Iris pigment epithelial cell (primary cell): ENCODE data around the gene CHN2.
A peak's percentile ranks its signal among the peaks of the same experiment; 100 is the strongest.
"Not testable (repeated sequence)": the region's sequence is repeated elsewhere in the genome, so short reads cannot be mapped to it uniquely, and the experiment has no call there.

Source experiments
- DNase-seq: peaks from one replicate; pipeline ENCODE4 v3.0.0-alpha.2; 2011; ENCODE audit warnings: low read depth

Gene CHN2

GRCh38 chr7:29256693-29257002, 62.1 kb downstream of the CHN2 start:
- DNase-seq: no peak

DNA sequence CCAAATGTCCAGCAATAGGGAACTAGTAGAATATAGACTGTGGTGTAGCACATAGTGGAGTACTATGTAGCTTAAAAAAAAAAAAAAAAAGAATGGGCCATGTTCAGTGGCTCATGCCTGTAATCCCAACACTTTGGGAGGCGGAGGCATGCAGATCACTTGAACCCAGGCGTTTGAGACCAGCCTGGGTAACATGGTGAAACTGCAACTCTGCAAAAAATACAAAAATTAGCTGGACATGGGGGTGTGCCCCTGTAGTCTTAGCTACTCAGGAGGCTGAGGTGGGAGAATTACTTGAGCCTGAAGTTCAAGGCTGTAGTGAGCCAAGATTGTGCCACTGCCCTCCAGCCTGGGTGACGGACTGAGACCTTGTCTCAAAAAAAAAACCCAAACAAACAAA, 64.4 kb downstream of the CHN2 start:
- DNase-seq: no peak

GRCh38 chr7:29262191-29262917, 67.8 kb downstream of the CHN2 start:
- no peak for DNase-seq

- not testable (repeated sequence) for DNase-seq
Observed at GRCh38 chr7:29263601-29264207, 69.1 kb downstream of the CHN2 start.

DNA sequence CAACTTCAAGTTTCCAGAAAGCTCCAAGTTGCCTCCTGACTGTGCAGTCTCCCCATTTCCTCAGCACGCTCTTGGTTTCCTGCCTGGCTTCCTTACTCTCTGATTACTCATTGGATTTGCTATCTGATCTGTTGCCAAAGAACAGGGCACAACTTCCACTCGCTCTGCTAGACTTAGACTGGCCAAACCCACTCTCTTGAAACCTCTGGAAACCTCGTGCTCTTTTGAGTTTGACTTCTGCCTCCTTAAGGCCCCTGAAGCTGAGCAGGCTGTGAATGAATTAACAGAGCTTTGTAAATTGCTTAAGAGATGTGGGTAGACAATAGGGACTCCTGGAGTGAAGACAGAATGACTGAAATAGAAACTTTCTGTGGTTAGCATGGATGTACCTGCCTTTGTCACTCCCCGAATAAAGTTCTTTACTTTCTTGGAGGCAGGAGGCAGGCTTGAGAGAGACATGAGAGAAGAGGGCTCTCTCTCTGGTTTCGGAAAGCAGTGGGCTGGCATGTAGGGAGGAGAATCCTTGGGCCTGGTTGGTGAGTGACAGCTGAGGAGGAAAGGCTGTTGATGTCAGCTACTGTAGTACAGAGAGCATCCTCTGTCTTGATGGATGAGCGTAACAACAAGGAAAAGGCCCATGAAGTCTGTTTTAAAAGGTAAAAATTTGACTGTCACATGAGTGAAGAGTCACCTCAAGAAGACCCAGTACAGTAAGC, 70.8 kb downstream of the CHN2 start:
- DNase-seq: peak; percentile 43

GRCh38 chr7:29269935-29270334, 75.4 kb downstream of the CHN2 start:
- DNase-seq: no peak

DNA sequence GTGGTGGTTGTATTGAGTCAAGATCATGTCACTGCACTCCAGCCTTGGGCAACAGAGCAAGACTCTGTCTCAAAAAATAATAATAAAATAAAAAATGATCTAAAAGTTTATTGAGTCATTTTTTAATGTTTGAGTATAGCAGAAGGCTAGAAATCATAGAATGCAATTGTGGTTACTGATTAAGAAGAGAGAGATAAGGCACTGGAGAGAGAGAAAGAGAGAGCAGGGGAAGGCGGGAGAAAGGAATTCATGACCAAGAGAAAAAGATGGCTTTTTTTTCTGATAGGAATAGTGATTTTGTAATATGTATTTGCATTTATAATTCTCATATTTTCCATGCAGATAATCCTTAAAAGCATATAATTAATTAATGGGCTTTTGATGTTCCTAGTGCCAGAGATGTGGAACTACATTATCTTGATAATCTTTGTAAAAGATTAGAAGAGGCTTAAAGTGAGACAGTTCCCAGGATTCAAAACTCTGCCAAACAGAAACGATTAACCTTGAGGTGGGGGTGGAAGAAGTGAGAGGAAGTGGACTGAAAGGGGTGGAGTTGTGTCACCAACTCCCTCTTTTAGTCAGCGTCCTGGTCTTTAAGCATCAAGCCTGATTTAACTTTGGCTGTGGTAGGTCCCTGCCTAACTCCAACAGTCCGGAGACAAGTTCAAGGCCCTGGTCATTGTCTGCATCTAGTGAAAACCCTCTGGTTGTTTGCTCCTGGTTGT, 76.2 kb downstream of the CHN2 start:
- DNase-seq: peak; percentile 50

DNA sequence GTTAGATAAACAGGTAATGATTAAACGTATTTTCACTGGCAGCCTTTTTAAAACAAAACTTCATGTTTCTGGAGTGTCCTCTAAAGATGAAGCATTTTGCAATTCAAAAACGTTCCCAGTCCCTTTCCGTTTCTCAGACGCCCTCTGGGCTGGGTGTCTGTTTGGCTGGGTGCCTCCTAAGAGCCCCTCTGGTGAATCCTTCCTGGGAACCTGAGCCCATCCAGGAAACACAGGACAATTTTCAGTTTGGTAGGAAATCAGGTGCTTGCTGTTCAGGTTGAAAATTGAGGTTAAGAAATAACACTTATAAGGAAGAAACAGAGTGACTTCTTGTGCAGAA, 76.7 kb downstream of the CHN2 start:
- no peak for DNase-seq

- DNase-seq: no peak
Observed at GRCh38 chr7:29272057-29272456, 77.5 kb downstream of the CHN2 start.

DNA sequence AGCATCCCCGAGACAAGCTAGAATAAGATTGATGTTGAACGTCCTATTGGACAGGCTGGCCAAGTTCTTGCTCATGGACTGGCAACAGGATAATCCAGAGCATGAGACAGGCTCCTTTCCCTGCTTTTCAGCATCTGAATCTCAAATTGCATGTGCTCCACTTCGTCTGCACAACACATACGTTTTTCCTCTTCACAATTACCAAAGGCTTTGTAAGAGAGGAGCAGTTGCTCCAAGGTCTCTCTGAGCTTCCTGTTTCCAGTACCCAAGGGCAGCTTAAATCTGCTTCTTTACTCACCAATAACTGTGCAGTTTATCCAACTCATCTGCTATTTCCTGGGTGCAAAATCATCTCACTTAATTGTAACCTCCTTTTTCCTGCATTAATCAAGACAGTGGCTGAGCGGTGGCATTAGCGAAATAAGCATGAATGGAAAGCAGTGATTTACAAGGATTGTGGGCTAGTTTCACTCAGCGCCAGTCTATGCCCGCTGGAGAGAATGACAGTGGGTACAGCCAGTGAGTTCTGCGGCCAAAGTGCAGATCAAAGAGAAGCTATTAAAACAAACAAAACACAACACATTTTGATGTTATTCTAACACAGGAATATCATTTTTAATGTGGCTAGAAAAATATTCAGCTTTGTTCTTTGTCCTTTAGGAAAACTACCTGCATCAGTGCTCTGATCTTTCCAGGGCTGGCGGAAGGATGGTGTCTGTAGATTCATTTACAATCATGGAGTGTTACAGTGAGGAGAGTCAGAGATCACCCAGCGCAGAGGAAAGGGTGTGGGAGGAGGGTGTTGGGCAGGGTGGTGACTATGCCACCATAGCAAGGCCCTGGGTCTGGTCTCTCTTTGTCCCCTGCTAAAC, 79.8 kb downstream of the CHN2 start:
- no peak for DNase-seq

- no peak for DNase-seq
Observed at GRCh38 chr7:29275018-29275318, 80.4 kb downstream of the CHN2 start.

DNA sequence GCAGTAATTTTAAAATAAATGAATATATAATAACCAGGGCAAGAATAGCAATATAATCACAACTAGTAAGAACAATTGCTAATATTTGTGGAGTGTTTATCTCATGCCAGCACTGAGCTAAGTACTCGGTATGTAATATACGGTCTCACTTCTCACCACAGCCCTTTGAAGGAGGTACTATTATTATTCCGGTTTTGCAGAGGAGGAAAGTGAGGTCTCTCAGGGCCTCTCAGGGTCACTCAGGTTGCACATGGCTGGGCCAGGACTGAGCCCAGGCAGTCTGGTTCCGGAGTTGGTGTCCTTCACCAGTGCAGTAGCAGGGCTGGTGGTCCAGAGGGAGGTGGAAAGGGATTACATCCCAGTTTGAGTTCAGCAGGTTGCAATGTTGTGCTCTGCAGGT, 80.9 kb downstream of the CHN2 start:
- DNase-seq: no peak

- no peak for DNase-seq
Observed at GRCh38 chr7:29276199-29276598, 81.6 kb downstream of the CHN2 start.

DNA sequence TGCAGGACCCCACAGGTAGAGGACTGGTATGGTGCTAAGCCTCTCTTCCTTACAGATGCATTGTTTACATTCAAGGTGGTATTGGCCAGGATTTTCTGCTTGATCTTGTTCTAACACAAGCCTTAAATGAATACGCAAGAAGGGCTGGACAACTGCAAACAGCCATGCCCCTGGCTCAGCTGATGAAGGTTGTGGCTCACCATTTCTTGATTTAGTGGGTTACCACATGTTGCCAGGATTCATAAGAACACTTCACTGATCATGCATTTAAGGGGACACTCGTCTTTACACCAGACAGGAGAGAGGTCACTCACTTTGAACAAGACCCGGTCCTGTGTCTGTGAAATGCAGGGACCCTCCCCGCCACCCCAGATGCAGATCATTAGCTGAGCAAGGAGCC, 82.2 kb downstream of the CHN2 start:
- no peak for DNase-seq

GRCh38 chr7:29277436-29278215, 83.1 kb downstream of the CHN2 start:
- no peak for DNase-seq

- DNase-seq: no peak
Observed at GRCh38 chr7:29278337-29279069, 83.9 kb downstream of the CHN2 start.

DNA sequence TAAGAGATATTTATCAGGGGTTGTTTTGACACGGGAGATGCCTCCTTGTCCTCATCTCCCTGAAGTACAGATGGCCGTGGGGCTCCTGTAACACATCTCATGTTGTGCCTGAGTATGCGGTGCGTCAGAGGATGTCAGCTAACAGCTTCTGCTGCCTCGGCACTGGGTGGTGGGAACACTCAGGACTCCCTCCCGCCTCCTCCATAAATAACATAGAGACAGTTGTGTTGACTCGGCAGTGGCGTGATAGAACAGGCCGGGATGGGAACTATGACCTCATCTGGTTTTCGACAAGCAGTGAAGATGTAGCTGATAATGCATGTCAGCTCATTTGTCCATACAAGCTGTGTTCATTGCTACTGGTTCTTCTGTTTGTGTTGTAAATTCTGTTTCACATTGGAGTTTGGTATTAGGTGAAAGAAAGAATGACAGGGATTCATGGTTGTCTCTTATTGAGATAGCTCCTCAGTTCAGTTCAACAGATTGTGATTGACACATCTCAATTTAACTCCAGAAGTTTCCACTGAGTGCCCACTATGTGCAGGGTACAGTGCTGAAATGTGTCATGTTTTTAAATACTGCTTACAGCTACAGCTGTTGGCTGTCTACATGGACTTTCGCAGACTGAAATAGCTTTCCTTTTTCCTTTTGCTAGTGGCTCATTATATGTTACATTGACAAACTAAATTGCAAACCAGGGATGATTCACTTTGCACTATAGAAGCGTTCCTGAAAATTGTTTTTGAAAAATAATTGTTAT, 87.4 kb downstream of the CHN2 start:
- no peak for DNase-seq

DNA sequence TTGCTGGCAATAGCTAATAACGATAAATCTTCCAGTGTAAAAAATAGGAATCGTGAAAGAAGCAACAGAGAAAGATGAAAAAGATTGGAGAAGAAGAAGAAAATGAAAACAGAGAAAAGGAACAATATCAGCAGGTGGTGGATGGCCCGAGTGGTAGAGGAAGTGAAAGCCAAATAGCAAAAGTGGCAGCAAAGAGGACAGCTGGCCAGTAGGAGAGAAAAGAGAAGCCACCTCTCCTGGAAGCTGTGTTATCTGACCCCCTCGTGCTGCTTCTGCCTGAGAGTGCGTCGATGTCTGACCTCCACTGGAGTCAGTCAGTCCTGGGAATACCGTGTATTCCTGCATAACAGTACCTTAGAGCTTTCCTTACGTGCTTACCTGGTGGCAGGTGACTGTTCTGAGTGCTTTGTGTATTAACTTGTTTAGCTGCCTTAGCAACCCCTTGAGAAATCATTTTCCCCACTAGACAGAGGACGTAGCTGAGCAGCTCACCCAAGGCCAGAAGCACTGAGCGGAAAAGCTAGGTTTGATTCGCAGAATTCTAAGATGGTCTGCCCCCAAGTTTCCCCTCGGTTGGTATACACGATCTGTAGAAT, 88.3 kb downstream of the CHN2 start:
- DNase-seq: no peak

- no peak for DNase-seq
Observed at GRCh38 chr7:29284696-29285443, 90.3 kb downstream of the CHN2 start.
